ENCODE results near the gene P3H4.

Gene P3H4

DNA sequence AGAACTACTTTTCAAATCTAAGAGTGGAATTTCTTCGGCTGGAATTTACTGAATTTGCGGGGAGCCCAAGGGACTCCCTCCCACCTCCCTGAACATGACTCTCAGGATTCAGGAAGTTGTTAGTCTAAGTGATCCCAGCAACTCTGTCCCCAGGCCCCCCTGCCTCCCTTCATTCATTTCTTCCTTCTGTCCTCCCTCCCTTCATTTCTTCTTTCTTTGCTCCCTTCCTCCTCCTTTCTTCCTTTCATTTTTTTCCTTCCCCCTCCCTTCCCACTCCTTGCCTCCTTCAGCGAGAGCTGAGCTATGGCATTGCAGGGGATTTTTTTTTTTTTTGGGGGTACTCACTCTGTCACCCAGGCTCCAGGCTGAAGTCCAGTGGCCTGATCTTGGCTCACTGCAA, 14.4 kb downstream of the P3H4 start:
- no peak overlapping the region for H3K4me3 ChIP-seq (ENCODE audit: low read depth, low read length)
- no peak for DNase-seq (ENCODE audit: low read depth)
- TF ChIP-seq, protein P1, sequence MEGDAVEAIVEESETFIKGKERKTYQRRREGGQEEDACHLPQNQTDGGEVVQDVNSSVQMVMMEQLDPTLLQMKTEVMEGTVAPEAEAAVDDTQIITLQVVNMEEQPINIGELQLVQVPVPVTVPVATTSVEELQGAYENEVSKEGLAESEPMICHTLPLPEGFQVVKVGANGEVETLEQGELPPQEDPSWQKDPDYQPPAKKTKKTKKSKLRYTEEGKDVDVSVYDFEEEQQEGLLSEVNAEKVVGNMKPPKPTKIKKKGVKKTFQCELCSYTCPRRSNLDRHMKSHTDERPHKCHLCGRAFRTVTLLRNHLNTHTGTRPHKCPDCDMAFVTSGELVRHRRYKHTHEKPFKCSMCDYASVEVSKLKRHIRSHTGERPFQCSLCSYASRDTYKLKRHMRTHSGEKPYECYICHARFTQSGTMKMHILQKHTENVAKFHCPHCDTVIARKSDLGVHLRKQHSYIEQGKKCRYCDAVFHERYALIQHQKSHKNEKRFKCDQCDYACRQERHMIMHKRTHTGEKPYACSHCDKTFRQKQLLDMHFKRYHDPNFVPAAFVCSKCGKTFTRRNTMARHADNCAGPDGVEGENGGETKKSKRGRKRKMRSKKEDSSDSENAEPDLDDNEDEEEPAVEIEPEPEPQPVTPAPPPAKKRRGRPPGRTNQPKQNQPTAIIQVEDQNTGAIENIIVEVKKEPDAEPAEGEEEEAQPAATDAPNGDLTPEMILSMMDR (IDR thresholded peaks at IDR 0.05; ENCODE audit: low read depth, low read length, missing control alignments) = no peak
- in situ Hi-C loops (cut with HindIII; ENCODE audit: low sequenced_read_pairs) = no loop called here

DNA sequence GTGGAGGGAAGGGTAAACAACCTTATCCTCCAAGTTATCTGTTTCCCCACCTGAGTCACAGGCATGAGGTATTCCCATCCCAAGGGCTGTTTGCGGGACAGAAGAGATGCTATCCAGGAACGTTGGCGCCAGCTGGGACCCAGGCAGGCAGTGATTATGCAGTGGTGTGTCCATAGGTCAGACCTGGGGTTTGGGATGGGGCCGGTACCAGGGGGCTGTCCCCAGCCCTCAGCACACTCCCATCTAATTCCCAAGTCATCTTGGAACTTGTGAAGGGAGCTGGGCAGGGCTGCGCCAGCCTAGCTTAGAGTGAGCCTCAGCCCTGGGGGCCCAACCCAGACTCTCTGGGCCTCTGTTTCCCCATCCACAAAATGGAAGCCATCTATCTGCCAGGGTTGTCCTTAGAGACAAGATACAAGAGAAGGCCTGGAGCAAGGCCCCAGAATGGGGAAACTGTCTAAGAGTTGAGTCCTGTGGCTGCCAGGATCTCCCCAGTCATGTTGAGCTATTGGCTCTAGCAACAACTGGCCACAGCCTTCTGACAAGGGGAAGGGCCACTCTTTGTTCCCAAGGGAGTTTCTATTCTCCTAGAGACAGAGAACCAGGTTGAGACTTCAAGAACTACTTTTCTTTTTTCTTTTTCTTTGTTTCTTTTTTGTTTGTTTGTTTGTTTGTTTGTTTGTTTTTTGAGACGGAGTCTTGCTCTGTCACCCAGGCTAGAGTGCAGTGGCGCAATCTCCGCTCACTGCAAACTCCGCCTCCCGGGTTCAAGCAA, 15.4 kb downstream of the P3H4 start:
- H3K4me3 ChIP-seq (ENCODE audit: low read depth, low read length) = no peak overlapping the region
- no peak for DNase-seq (ENCODE audit: low read depth)
- TF ChIP-seq, protein P1 (IDR thresholded peaks at IDR 0.05; ENCODE audit: low read depth, low read length, missing control alignments) = no peak
- in situ Hi-C loops (cut with HindIII; ENCODE audit: low sequenced_read_pairs) = no loop called here

DNA sequence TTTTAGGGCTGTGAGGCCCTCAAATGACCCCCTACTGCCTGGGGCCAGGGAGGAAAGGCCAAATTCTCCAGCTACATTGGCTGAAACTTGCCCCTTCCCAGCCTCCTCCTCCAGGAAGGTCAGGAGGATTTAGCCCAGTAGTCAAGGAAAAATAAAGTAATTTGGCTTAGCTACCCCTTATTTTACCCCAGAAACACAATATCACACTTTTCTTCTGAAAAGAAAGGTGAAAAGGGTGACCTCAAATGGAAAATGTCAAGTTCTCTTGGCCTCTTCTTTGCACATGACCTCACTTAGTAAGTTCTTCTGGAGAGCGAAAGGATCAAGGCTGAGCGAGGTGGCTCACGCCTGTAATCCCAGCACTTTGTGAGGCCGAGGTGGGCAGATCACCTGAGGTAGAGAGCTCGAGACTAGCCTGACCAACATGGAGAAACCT, 17.2 kb downstream of the P3H4 start:
- TF ChIP-seq, protein P1 (IDR thresholded peaks at IDR 0.05; ENCODE audit: low read depth, low read length, missing control alignments) = no peak
- H3K4me3 ChIP-seq (ENCODE audit: low read depth, low read length) = no peak overlapping the region
- DNase-seq (ENCODE audit: low read depth) = no peak
- in situ Hi-C loops (cut with HindIII; ENCODE audit: low sequenced_read_pairs) = no loop called here

DNA sequence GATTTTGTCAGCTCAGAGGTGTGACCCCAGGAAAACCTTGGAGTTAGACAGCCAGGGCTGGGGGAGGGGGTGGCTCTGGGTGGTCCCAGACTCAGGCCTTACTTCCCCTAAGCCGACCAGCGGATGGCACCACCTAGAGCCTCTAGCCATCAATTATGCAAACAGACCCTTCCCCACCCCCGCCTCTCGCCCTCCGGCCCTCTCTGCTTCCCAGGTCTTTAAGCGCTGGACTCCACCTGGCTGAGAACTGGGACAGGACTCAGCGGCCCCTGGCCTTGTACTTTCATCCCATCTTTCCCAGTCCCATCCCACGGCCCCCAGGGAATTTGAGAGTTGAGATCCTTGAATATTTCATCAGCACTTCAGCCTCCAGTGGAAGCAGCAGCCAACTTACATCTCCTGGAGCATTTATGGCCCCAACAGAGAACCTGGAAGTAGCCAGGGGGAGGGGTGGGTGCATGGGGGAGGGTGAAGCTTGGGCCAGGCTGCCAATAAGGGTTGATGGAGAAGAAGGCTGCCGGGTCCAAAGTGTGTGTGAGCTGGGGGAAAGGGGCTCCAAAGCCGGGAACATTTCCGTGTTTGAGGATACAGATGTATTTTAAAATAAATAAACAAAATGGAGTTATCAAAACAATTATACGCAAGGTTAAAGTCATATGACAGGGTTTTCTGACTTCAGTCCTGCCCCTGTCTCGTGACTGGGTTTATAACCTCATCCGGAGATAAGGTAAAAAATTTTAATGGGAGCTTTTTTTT, 17.8 kb downstream of the P3H4 start:
- TF ChIP-seq, protein P1 (IDR thresholded peaks at IDR 0.05; ENCODE audit: low read depth, low read length, missing control alignments) = no peak
- DNase-seq (ENCODE audit: low read depth) = no peak
- no peak overlapping the region for H3K4me3 ChIP-seq (ENCODE audit: low read depth, low read length)
- in situ Hi-C loops (cut with HindIII; ENCODE audit: low sequenced_read_pairs) = no loop called here

DNA sequence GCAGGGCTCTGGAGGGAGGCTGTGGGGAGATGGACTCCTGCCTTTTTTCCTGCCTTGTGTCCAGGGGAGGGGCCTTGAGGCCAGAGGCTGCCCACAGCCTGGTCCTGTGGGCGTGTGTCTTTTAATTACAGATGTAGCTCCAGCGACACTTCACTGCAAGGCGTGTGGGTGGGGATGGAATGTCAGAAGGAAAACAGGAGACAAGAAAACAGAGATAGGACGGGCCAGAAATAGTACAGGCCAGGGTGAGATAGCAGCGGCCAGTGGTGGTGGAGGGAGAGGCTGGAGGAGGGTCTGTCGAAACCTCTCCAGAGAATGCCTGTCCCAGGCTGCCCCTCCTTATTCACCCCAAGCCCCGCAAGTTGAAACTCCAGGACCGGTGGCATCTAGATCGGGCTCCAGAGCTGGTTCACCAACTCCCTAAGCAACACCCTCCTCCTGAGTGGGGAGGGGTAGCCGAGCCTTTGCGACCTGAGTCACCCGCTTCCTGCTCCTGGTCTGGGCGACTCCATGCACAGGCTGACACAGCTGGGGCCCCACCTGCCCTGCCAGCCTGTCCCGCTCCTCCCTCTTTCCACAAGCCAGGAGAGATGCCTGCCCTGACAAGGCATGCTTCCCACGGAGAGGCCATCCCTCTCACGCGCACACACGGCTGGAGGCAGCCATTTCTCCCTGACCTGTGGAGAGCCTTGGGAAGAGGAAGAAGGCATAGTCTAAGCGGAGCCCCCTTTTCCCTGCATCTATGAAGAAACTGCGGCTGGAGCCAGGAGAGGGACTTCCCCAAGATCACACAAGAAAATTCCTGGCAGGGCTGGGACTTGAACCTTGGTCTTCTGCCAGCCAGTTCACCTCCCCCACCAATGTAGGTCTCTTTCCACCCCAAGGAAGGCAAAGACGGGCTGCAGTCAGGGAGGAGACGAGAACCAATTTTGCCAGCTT, 18.6 kb downstream of the P3H4 start:
- no peak overlapping the region for H3K4me3 ChIP-seq (ENCODE audit: low read depth, low read length)
- TF ChIP-seq, protein P1 (IDR thresholded peaks at IDR 0.05; ENCODE audit: low read depth, low read length, missing control alignments) = no peak
- in situ Hi-C loops (cut with HindIII; ENCODE audit: low sequenced_read_pairs) = no loop called here
- no peak for DNase-seq (ENCODE audit: low read depth)

DNA sequence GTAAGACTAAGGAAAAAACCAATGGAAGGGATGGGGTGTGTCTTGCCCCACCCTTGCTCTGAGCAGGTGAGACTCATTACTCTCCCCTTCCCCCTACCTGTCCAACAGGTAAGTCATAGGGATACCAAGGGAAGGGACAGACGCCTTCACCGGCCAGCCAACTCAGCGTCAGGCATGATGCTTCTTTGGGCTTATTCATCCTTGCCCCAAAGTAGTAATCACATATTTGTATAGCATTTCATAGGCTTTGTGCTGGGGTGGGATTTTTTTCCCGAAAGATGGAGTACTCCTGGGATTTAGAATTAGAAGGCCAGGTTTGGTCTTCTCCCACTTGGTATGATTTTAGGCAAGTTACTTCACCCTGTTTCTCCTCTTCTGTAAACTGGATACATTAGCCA, 24.7 kb downstream of the P3H4 start:
- H3K4me3 ChIP-seq (ENCODE audit: low read depth, low read length) = no peak overlapping the region
- DNase-seq (ENCODE audit: low read depth) = no peak

More for the DNA sequence above, 24.7 kb downstream of the P3H4 start:
- TF ChIP-seq, protein P1 (IDR thresholded peaks at IDR 0.05; ENCODE audit: low read depth, low read length, missing control alignments) = no peak
- in situ Hi-C loops (cut with HindIII; ENCODE audit: low sequenced_read_pairs) = no loop called here
